Activated CD4-positive, CD25-positive, alpha-beta regulatory T cell treated with anti-CD3 and anti-CD28 coated beads, Interleukin-2, amount 50 U/mL, for 24 hours (primary cell): Measurements from ENCODE around the gene UROS.

Experiments
- ATAC-seq, 2 donors: fragments of 150-1000 bp; cut with Tn5 transposase; one replicate each; pipeline ENCODE4 v1.10.0; 2021; ENCODE audit warnings: mild to moderate bottlenecking in 1 of 2, moderate library complexity in 1 of 2

Gene UROS

DNA sequence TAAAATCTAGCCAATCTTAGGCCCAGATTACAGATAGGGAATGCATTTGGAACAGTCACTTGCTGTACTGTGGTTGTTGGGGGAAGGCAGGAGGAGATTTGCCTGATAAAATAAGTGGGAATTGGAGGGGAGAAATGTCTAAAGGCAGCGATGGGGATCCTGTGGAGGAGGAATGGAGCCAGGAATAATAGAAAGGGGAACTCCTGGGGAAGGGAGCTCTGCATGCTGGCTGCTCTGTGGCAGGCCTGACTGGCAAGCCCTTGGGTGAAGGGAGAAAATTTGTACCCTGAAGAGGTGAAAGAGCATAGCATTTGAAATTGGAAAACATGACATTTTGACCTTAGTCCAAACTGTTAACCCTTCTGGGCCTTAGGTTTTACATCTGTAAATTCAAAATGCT is 61.1 kb downstream of the UROS start:
- ATAC-seq, result no peak

DNA sequence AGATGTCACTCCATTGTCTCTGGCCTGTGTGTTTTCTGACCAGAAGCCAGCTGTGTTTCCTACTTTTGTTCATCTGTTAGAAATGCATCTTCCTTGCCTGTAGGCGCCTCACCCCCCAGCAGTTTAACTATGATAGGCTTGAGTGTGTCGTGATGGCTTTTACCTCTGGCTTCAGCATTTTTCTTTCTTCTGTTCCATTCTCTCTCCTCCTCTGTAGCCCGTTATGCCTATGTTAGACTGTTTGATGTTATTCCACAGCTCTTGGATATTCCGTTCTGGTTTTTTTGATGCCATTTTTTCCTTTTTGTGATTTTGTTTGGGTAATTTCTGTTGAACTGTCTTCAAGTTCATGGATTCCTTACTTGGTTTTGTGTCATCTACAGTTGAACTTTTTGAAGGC is 65.3 kb downstream of the UROS start:
- ATAC-seq, result no peak

DNA sequence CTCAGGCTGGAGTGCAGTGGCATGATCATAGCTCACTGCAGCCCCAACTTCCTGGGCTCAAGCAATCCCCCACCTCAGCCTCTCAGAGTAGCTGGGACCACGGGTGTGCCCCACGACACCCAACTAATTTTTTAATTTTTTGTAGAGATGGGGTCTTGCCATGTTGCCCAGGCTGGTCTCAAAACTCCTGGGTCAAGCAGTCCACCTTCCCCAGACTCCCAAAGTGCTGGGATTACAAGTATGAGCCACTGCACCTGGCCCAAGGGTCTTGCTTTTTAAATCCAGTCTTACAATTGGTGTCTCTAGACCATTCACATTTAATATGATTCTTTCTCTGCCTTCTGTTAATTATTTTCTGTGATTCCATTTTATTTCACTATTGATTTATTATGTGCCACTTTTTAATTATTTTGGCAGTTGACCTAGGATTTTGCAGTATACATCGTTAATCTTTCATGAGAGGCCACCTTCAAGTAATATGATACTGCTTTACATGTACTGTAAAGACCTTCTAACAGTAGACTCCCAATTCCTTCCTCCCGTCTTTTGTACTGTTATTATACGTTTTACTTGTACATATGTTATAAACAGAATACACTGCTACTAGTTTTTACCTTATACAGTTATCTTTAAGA is 66.1 kb downstream of the UROS start:
- ATAC-seq, result no peak

DNA sequence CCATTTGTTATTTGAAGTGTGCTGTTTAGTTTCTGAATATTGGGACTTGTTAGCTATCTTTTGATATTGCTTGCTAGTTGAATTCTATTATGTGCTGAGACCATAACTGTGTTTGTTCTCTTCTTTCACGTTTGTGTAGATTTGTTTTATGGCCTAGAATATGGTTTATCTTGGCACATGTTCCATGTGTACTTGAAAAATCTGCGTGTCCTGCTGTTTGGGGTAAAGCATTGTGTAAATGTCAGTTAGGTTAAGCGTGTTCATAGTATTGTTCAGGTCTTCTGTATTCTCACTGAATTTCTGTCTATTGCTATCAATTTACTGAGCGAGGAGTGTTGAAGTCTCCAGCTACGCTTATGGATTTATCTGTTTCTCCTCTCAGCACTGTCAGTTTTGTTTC is 66.9 kb downstream of the UROS start:
- ATAC-seq, result no peak

DNA sequence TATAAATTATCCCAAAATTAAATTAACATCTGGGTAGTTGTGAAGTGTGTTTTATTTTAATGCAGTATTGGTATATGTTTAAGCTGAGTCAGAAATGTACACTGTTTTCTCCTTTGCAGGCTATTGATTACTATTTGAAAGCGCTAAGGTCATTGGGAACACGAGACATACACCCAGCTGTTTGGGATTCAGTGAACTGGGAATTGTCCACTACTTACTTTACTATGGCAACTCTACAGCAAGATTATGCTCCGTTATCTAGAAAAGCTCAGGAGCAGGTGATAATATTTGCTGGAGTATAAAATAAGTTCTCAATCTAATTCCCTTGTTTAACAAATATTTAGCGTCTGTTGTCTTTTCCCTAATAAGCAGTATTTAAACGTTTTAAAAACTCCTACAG is 75.6 kb downstream of the UROS start:
- no peak for ATAC-seq

DNA sequence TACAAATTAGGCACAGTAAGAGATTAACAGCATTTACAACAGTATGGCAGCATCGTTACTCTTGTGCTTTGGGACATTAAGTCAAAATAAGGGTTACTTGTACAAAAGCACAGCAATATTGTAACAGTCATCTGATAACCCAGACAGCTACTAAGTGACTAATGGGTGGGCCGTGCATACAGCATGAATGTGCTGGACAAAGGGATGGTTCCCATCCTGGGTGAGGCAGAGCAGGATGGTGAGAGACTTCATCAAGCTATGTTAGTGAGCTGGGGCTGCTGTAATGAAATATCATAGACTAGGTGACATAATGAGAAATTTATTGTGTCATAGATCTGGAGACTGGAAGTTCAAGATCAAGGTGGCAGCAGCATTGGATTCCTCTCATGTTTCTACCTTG is 78.1 kb downstream of the UROS start:
- no peak for ATAC-seq

DNA sequence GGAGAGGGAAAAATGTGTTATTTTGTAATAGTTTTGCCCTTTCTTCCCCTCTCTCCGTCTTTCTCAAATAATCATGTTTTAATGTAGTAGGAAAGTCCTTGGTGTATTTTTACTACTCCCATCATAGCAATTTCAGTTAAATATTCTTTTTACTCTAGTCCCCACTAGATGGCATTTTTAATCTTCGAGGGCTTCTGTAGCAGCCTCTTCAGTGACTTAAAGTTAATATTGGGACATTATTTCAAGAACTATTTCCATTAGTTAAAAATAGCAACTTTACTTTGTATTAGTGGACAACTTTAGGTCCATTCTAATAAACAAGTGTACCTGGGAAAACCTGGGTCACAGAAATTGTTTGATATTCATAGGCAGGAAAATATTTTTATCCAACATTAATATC is 80.6 kb downstream of the UROS start:
- no peak for ATAC-seq

DNA sequence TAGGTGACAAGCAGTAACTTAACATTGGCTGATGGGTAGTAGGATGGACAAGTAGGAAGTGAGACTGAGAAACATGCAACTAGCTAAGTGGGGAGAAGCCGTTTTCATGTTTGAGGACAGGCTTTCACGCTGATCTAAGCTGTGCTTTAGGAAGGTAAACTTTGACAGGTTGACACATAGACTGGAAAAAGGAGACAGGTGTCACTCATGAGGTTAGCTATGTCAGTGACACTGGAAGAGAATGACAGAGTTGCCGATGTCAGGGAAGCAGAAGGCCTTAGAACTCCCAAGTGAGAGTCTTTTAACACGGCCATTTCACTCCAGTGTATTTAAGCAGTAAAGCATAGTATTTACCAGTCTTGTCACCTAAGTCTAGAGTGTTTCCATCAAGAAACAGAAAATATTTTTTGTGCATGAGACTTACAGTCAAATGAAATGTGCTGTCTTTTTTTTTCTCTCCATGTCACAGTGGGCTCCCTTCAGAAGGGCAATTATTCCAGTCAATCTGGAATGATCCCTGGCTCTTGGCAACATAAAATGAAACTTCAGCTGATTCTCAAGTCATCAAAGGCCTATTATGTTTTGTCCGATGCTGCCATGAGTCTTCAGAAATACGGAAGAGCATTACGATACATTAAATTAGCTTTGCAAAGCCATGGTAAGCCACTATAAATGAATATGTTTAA is 82.9 kb downstream of the UROS start:
- no peak for ATAC-seq
